A549 treated with AZD9567 at 1 μM for 4 hours (cell line): ENCODE data around the gene FGFBP3. TPM values are rescaled to one million over a fixed set of nuclear protein-coding genes. Genes with fewer than 3 reads are reported as not detected.

ENCODE experiments used
- total RNA-seq: library from RNA; stranded (reverse); fragments of 200-300 nt; extraction: Qiagen RNA extraction; gene quantifications from 5 replicates; pipeline ENCODE4 v1.2.3, GENCODE V29; 2022; ENCODE audit not compliant: insufficient read depth

FGFBP3 gene, protein sequence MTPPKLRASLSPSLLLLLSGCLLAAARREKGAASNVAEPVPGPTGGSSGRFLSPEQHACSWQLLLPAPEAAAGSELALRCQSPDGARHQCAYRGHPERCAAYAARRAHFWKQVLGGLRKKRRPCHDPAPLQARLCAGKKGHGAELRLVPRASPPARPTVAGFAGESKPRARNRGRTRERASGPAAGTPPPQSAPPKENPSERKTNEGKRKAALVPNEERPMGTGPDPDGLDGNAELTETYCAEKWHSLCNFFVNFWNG
- total RNA-seq: 2.5 to 2.6 TPM (median 2.6 TPM) in 5 replicates

DNA sequence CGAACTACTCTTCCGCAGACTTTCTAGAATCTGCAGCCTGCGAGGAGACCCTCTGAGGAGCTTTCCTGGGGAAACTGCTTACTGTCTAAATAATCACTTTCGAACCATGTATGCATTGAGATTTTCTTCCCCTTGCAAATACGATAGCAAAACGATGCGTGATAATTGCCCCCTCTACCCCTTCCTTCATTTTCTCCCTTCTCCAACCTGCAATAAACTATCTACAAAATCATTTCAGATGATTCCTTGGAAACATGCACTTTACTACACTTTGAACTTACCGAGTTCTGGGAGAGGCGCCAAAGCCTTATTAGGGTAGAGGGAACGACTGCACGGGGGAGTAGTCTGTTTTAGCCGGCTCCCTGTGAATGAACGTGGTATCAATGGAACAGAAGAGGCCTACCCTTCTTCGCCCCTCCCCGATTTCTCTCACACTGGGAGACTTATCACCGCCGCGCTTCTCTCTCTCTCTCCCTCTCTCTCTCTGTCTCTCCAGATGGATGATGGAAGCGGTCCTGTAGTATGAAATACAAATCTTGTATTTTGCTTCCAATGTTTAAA is at the start of gene FGFBP3:
TSS of gene FGFBP3 (minus strand) at position 370 of the 561 bp plus-strand sequence. CDS start 517 bp downstream, outside the sequence.

DNA sequence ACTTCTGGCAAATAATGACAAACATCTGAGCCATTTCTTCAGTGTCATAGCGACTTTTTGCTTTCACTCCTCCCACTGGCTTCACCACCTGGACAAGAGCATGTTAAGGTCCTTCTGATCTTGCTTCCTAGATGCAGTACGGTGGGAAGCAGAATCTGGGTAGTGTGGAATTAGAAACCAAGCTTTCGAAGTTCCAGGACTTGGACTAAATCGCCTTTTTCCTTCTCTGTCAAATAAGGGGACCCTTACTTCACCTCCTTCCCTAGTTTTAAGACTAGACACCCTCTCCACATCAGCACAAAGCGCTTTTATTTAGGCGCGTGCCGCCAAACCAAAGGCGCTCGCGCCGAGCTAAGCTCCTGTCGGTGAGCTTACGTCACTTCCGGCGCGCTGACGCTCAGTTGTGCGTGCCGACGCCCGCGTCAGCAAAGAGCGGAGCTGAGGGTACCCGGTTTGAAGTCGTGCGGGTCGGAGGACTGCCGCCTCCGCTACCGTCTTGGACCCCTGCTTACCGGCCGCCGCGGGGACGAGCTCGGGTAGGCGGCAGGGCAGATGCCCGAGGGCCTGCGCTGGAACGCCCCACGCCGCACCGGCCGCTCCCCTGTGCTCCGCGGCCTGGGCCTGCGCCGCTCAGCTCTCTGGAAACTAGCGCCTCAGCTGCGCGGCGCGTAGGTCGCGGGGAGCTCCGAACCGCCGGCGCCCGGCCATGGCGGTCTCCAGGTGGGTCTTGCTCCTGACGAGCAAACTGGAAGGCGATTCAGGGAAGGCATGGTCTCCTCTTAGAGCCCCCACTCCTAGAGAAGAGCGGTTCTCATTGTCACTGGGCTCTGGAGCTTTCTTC is 14.3 kb upstream of the FGFBP3 start, which contains the start of gene BTAF1:
TSS of gene BTAF1 (plus strand) at position 400 of the 841 bp plus-strand sequence. CDS start at position 707, 307 bp downstream.

Other genes starting within 250 kb of the FGFBP3 start
- gene TNKS2, start 111.1 kb downstream of the FGFBP3 start, total RNA-seq: 15.6 to 30.7 TPM (median 21.2 TPM) in 5 replicates
- 10.4 to 15.7 TPM (median 14.8 TPM) in 5 replicates for gene BTAF1, start 14.3 kb upstream of the FGFBP3 start, total RNA-seq